ENCODE measurements around the gene TTC7B.

TTC7B gene

GRCh38 chr14:90815572-90815821 lies 733 bp downstream of the TTC7B start:
- Histone ChIP-seq H3K4me1 (no peaks in the 10 kb centered on the region; the same call in 1 of the 2 replicates), H3K27me3 (no peaks in the 10 kb centered on the region), H3K9me3 (no peaks in the 10 kb centered on the region), H3K36me3 (no peaks in the 10 kb centered on the region), H3K4me3 (ENCODE audit: low read depth, low read length) (peak overlapping the region; percentile 65)
- TF ChIP-seq CTCF (IDR thresholded peaks at IDR 0.05; ENCODE audit: low read depth, low read length) = no peak
- DNase-seq = no peak

- Histone ChIP-seq H3K4me1 (no peaks in the 10 kb centered on the region; the same call in 1 of the 2 replicates), H3K27me3 (no peaks in the 10 kb centered on the region), H3K9me3 (no peaks in the 10 kb centered on the region), H3K4me3 (ENCODE audit: low read depth, low read length) (peak overlapping the region; percentile 65), H3K36me3 (no peaks in the 10 kb centered on the region)
- TF ChIP-seq CTCF (IDR thresholded peaks at IDR 0.05; ENCODE audit: low read depth, low read length) = no peak
- DNase-seq = no peak
These were observed 1.2 kb downstream of the TTC7B start for GRCh38 chr14:90814806-90815571.

- H3K36me3 ChIP-seq = no peaks in the 10 kb centered on the region
- DNase-seq = no peak
- peaks cover 3% of the 10 kb centered on the region; the same call in 1 of the 2 replicates for H3K4me1 ChIP-seq
- no peak overlapping the region for H3K4me3 ChIP-seq (ENCODE audit: low read depth, low read length)
- no peaks in the 10 kb centered on the region for H3K9me3 ChIP-seq
- TF ChIP-seq CTCF (IDR thresholded peaks at IDR 0.05; ENCODE audit: low read depth, low read length) = no peak
- H3K27me3 ChIP-seq = no peaks in the 10 kb centered on the region
These were observed 2.8 kb downstream of the TTC7B start for GRCh38 chr14:90813442-90813841.

- no peak for DNase-seq
- no peak overlapping the region for H3K4me3 ChIP-seq (ENCODE audit: low read depth, low read length)
- TF ChIP-seq CTCF (IDR thresholded peaks at IDR 0.05; ENCODE audit: low read depth, low read length) = no peak
These were observed 4.1 kb downstream of the TTC7B start for GRCh38 chr14:90812109-90812508.

GRCh38 chr14:90811641-90812040 lies 4.6 kb downstream of the TTC7B start:
- H3K36me3 ChIP-seq = no peaks in the 10 kb centered on the region
- peaks cover 5% of the 10 kb centered on the region; the same call in 1 of the 2 replicates for H3K4me1 ChIP-seq
- TF ChIP-seq CTCF (IDR thresholded peaks at IDR 0.05; ENCODE audit: low read depth, low read length) = no peak
- no peaks in the 10 kb centered on the region for H3K27me3 ChIP-seq
- H3K4me3 ChIP-seq (ENCODE audit: low read depth, low read length) = no peak overlapping the region
- H3K9me3 ChIP-seq = no peaks in the 10 kb centered on the region
- no peak for DNase-seq

More at GRCh38 chr14:90812109-90812508, 4.1 kb downstream of the TTC7B start:
- Histone ChIP-seq H3K36me3 (no peaks in the 10 kb centered on the region), H3K27me3 (no peaks in the 10 kb centered on the region), H3K4me1 (peaks cover 5% of the 10 kb centered on the region; the same call in 1 of the 2 replicates), H3K9me3 (no peaks in the 10 kb centered on the region)

GRCh38 chr14:90810806-90811205 lies 5.4 kb downstream of the TTC7B start:
- TF ChIP-seq CTCF (IDR thresholded peaks at IDR 0.05; ENCODE audit: low read depth, low read length) = no peak
- no peak overlapping the region for H3K4me3 ChIP-seq (ENCODE audit: low read depth, low read length)
- H3K27me3 ChIP-seq = no peaks in the 10 kb centered on the region
- H3K4me1 ChIP-seq = peaks cover 5% of the 10 kb centered on the region; the same call in 1 of the 2 replicates
- no peaks in the 10 kb centered on the region for H3K9me3 ChIP-seq
- no peak for DNase-seq
- H3K36me3 ChIP-seq = no peaks in the 10 kb centered on the region

All from BE2C (cell line).